ENCODE results near the gene NDUFC2. TPM values are rescaled to one million over a fixed set of nuclear protein-coding genes. Genes with fewer than 3 reads are reported as not detected.
"Not testable (repeated sequence)": the region's sequence is repeated elsewhere in the genome, so short reads cannot be mapped to it uniquely, and the experiment has no call there.

NDUFC2 gene
- total RNA-seq, 1 donor from 2014 or later = 69.9 TPM

DNA sequence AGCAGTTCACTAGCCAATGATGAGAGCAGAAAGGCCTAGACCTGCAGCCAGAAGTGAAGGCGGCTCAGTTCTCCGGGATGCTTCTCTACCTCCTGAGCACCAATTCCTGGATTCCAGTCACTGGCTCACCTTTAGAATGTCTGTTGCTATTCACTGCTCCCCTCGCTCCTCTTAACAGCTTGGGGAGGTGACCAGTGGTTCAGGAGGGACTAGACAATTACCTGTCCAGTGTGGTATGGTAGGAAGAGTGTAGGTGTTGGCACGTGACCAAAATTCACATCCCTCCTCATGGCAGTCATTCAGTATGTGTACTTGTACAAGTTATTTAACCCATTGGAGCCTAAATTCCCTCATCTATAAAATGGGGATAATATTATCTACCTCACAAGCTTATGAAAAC is 12.0 kb downstream of the NDUFC2 start:
- no peak overlapping the region for H3K9ac ChIP-seq (ENCODE audit: low read depth in 1 of 3, low read length in 3 of 3)
- H3K9me3 ChIP-seq (ENCODE audit: control insufficient read depth in 3 of 3, low read length in 3 of 3) = no peaks in the 10 kb centered on the region
- peaks cover 26 to 41% (median 32%) of the 10 kb centered on the region in 3 donors for H3K4me1 ChIP-seq (ENCODE audit: control insufficient read depth in 3 of 3, insufficient read depth in 3 of 3, low read length in 3 of 3)
- H3K27ac ChIP-seq (ENCODE audit: low read depth, low read length) = no peak overlapping the region
- H3K36me3 ChIP-seq (ENCODE audit: control insufficient read depth in 3 of 3, insufficient read depth in 3 of 3, low read length in 3 of 3) = peaks cover 16 to 32% (median 19%) of the 10 kb centered on the region in 3 donors
- H3K27me3 ChIP-seq (ENCODE audit: control insufficient read depth in 3 of 3, insufficient read depth in 3 of 3, low read length in 3 of 3) = no peaks in the 10 kb centered on the region
- no peak overlapping the region for H3K4me3 ChIP-seq (ENCODE audit: low read length in 3 of 3)

DNA sequence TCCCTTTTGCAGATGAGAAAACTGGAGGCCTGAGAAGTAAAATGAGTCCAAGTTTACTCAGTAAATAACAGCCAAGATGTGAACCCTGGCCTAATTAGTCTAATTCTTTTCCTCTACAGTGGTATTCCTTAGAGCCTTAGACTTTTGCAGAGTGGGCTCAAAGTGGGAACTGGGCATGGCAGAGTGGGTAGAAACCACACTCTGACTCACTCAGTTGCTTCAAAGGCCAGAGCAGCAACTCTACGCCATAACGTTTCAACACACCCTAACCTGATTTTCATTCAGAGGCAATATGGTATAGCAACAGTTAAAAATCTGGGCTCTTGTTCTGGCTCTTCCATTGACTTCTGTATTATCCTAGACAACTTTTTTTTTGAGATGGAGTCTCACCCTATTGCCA is 13.2 kb downstream of the NDUFC2 start:
- Histone ChIP-seq H3K9ac (ENCODE audit: low read depth in 1 of 3, low read length in 3 of 3) (no peak overlapping the region), H3K9me3 (ENCODE audit: control insufficient read depth in 3 of 3, low read length in 3 of 3) (no peaks in the 10 kb centered on the region), H3K27me3 (ENCODE audit: control insufficient read depth in 3 of 3, insufficient read depth in 3 of 3, low read length in 3 of 3) (no peaks in the 10 kb centered on the region), H3K4me1 (ENCODE audit: control insufficient read depth in 3 of 3, insufficient read depth in 3 of 3, low read length in 3 of 3) (peaks cover 34 to 51% (median 41%) of the 10 kb centered on the region in 3 donors), H3K4me3 (ENCODE audit: low read length in 3 of 3) (no peak overlapping the region), H3K27ac (ENCODE audit: low read depth, low read length) (no peak overlapping the region), H3K36me3 (ENCODE audit: control insufficient read depth in 3 of 3, insufficient read depth in 3 of 3, low read length in 3 of 3) (peaks cover 11 to 26% (median 11%) of the 10 kb centered on the region in 3 donors)

- Histone ChIP-seq H3K4me1 (ENCODE audit: control insufficient read depth in 3 of 3, insufficient read depth in 3 of 3, low read length in 3 of 3) (peaks cover 40 to 60% (median 43%) of the 10 kb centered on the region in 3 donors), H3K9ac (ENCODE audit: low read depth in 1 of 3, low read length in 3 of 3) (peak overlapping the region in 1 of 3 donors; percentile 15), H3K4me3 (ENCODE audit: low read length in 3 of 3) (peak overlapping the region; percentile 38 to 67 (median 46)), H3K27me3 (ENCODE audit: control insufficient read depth in 3 of 3, insufficient read depth in 3 of 3, low read length in 3 of 3) (no peaks in the 10 kb centered on the region), H3K36me3 (ENCODE audit: control insufficient read depth in 3 of 3, insufficient read depth in 3 of 3, low read length in 3 of 3) (peaks cover 8 to 18% (median 11%) of the 10 kb centered on the region in 3 donors), H3K9me3 (ENCODE audit: control insufficient read depth in 3 of 3, low read length in 3 of 3) (no peaks in the 10 kb centered on the region), H3K27ac (ENCODE audit: low read depth, low read length) (no peak overlapping the region)
These were observed 14.5 kb downstream of the NDUFC2 start for GRCh38 chr11:78065203-78065602.

DNA sequence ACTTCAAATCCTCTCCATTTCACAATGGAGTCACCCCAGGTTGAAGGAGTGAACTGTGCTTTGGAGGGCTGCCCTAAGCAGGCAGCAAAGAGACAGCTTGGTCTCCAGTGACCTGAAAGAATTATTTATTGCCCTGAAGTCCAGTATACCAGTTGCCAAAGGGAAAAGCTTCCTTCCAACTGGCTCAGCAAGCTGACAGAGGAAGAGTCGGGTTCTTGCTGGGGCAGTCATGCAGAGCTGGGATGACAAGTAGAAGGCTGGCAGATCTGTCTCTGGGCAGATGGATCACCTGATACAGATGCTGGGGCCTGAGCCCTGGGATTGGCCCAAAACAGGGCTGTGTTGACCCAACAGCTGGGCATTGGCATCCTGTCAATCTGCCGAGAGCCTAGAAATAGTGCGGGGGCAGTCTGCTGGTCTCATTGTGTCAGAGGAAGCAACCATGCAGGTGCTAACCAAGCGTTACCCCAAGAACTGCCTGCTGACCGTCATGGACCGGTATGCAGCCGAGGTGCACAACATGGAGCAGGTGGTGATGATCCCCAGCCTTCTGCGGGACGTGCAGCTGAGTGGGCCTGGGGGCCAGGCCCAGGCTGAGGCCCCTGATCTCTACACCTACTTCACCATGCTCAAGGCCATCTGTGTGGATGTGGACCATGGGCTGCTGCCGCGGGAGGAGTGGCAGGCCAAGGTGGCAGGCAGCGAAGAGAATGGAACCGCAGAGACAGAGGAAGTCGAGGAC is 16.1 kb downstream of the NDUFC2 start, which contains the start of gene THRSP:
TSS of gene THRSP (plus strand) at position 422 of the 742 bp plus-strand sequence. CDS start at position 443, 21 bp downstream.
- H3K27ac ChIP-seq (ENCODE audit: low read depth, low read length) = peak within 1 kb of the TSS; percentile 67

DNA sequence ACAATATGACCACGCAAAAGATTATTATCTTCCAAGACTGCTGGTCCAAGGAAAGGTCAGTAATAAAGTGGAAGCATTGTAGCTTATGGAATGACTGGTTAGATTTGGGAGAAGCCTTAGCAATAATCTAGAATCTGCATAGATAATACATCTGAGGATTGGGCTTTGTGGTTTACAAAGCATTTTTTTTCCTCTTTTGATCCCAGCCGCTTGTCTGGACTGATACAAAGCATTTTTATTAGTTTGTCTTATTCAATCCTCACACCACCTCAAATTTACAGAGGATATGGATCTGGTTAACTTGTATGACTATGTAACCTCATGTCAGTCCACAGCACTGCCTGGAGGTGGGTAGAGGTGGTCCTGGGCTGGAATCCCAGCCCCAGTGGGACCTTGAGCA is 17.0 kb downstream of the NDUFC2 start:
- Histone ChIP-seq H3K9me3 (ENCODE audit: control insufficient read depth in 3 of 3, low read length in 3 of 3) (no peaks in the 10 kb centered on the region), H3K27me3 (ENCODE audit: control insufficient read depth in 3 of 3, insufficient read depth in 3 of 3, low read length in 3 of 3) (no peaks in the 10 kb centered on the region), H3K9ac (ENCODE audit: low read depth in 1 of 3, low read length in 3 of 3) (peak overlapping the region in 1 of 3 donors; percentile 40), H3K4me3 (ENCODE audit: low read length in 3 of 3) (no peak overlapping the region), H3K36me3 (ENCODE audit: control insufficient read depth in 3 of 3, insufficient read depth in 3 of 3, low read length in 3 of 3) (peaks cover 1 to 4% (median 4%) of the 10 kb centered on the region in 3 donors), H3K27ac (ENCODE audit: low read depth, low read length) (peak overlapping the region; percentile 67), H3K4me1 (ENCODE audit: control insufficient read depth in 3 of 3, insufficient read depth in 3 of 3, low read length in 3 of 3) (peaks cover 33 to 54% (median 37%) of the 10 kb centered on the region in 3 donors)

More for the DNA sequence above, 16.1 kb downstream of the NDUFC2 start, which contains the start of gene THRSP:
- H3K9ac ChIP-seq (ENCODE audit: low read depth in 1 of 3, low read length in 3 of 3) = peak within 1 kb of the TSS in 2 of 3 donors; percentile 71 to 79
- peaks cover 3 to 8% (median 7%) of the 10 kb centered on the region in 3 donors for H3K36me3 ChIP-seq (ENCODE audit: control insufficient read depth in 3 of 3, insufficient read depth in 3 of 3, low read length in 3 of 3)
- H3K4me1 ChIP-seq (ENCODE audit: control insufficient read depth in 3 of 3, insufficient read depth in 3 of 3, low read length in 3 of 3) = peaks cover 33 to 56% (median 37%) of the 10 kb centered on the region in 3 donors
- no peaks in the 10 kb centered on the region for H3K27me3 ChIP-seq (ENCODE audit: control insufficient read depth in 3 of 3, insufficient read depth in 3 of 3, low read length in 3 of 3)
- H3K9me3 ChIP-seq (ENCODE audit: control insufficient read depth in 3 of 3, low read length in 3 of 3) = no peaks in the 10 kb centered on the region
- H3K4me3 ChIP-seq (ENCODE audit: low read length in 3 of 3) = peak within 1 kb of the TSS; percentile 57 to 77 (median 60)

DNA sequence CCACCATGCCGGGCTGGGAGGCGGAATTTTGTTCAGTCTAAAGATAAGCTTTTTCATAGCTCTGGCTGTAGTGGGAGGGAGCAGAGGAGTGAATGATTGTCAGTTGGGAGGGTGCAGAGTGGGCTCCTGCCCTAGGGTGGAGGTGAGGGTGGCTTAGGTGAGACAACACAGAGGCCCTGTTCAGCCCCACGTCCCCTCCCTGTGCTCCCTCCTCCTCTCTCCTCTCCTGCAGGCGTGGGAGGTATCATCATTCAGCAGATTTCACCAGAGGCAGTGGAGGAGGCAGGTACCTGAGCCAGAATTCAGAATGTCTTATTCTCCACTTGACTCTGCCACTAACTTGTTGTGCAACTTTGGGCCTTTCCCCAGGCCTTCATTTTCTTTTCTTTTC is 17.7 kb downstream of the NDUFC2 start:
- Histone ChIP-seq H3K4me3 (ENCODE audit: low read length in 3 of 3) (no peak overlapping the region), H3K9ac (ENCODE audit: low read depth in 1 of 3, low read length in 3 of 3) (peak overlapping the region in 2 of 3 donors; percentile 57 to 70), H3K36me3 (ENCODE audit: control insufficient read depth in 3 of 3, insufficient read depth in 3 of 3, low read length in 3 of 3) (no peaks in the 10 kb centered on the region), H3K9me3 (ENCODE audit: control insufficient read depth in 3 of 3, low read length in 3 of 3) (no peaks in the 10 kb centered on the region), H3K27me3 (ENCODE audit: control insufficient read depth in 3 of 3, insufficient read depth in 3 of 3, low read length in 3 of 3) (no peaks in the 10 kb centered on the region), H3K27ac (ENCODE audit: low read depth, low read length) (peak overlapping the region; percentile 86), H3K4me1 (ENCODE audit: control insufficient read depth in 3 of 3, insufficient read depth in 3 of 3, low read length in 3 of 3) (peaks cover 33 to 51% (median 37%) of the 10 kb centered on the region in 3 donors)

GRCh38 chr11:78061088-78061920 is 18.4 kb downstream of the NDUFC2 start:
- peak overlapping the region; percentile 45 to 70 (median 61) for H3K9ac ChIP-seq (ENCODE audit: low read depth in 1 of 3, low read length in 3 of 3)
- peak overlapping the region in 1 of 3 donors; percentile 31 for H3K4me3 ChIP-seq (ENCODE audit: low read length in 3 of 3)
- H3K36me3 ChIP-seq (ENCODE audit: control insufficient read depth in 3 of 3, insufficient read depth in 3 of 3, low read length in 3 of 3) = no peaks in the 10 kb centered on the region
- no peaks in the 10 kb centered on the region for H3K9me3 ChIP-seq (ENCODE audit: control insufficient read depth in 3 of 3, low read length in 3 of 3)
- H3K27ac ChIP-seq (ENCODE audit: low read depth, low read length) = peak overlapping the region; percentile 86
- H3K4me1 ChIP-seq (ENCODE audit: control insufficient read depth in 3 of 3, insufficient read depth in 3 of 3, low read length in 3 of 3) = peaks cover 33 to 51% (median 37%) of the 10 kb centered on the region in 3 donors
- no peaks in the 10 kb centered on the region for H3K27me3 ChIP-seq (ENCODE audit: control insufficient read depth in 3 of 3, insufficient read depth in 3 of 3, low read length in 3 of 3)

- Histone ChIP-seq H3K27ac (ENCODE audit: low read depth, low read length) (no peak overlapping the region), H3K9ac (ENCODE audit: low read depth in 1 of 3, low read length in 3 of 3) (no peak overlapping the region), H3K36me3 (ENCODE audit: control insufficient read depth in 3 of 3, insufficient read depth in 3 of 3, low read length in 3 of 3) (no peaks in the 10 kb centered on the region), H3K27me3 (ENCODE audit: control insufficient read depth in 3 of 3, insufficient read depth in 3 of 3, low read length in 3 of 3) (no peaks in the 10 kb centered on the region), H3K9me3 (ENCODE audit: control insufficient read depth in 3 of 3, low read length in 3 of 3) (no peaks in the 10 kb centered on the region), H3K4me1 (ENCODE audit: control insufficient read depth in 3 of 3, insufficient read depth in 3 of 3, low read length in 3 of 3) (peaks cover 33 to 48% (median 37%) of the 10 kb centered on the region in 3 donors), H3K4me3 (ENCODE audit: low read length in 3 of 3) (no peak overlapping the region)
These were observed 19.1 kb downstream of the NDUFC2 start for GRCh38 chr11:78060533-78060932.

DNA sequence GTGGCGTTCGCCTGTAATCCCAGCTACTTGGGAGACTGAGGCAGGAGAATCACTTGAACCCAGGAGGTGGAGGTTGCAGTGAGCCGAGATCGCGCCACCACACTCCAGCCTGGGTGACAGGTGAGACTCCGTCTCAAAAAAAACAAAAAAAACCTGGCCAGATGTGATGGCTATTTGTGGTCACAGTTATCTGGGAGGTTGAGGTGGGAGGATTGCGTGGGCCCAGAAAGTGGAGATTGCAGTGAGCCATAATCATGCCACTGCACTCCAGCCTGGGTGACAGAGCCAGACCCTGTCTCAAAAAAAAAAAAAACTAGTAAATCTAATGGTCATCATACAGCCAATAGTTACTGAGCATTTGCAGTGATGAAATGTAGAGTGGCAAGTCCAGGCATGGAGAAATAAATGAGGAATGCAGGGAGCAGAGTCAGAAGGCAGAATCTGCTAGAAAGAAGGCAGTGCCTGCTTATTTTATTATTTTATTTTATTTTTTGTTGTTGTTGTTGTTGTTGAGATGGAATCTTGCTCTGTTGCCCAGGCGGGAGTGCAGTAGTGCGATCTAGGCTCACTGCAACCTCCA is 19.8 kb downstream of the NDUFC2 start:
- not testable (repeated sequence) for H3K27me3 ChIP-seq (ENCODE audit: control insufficient read depth in 3 of 3, insufficient read depth in 3 of 3, low read length in 3 of 3); H3K4me3 ChIP-seq (ENCODE audit: low read length in 3 of 3); H3K36me3 ChIP-seq (ENCODE audit: control insufficient read depth in 3 of 3, insufficient read depth in 3 of 3, low read length in 3 of 3); H3K9ac ChIP-seq (ENCODE audit: low read depth in 1 of 3, low read length in 3 of 3); H3K9me3 ChIP-seq (ENCODE audit: control insufficient read depth in 3 of 3, low read length in 3 of 3); H3K27ac ChIP-seq (ENCODE audit: low read depth, low read length)
- peaks cover 31 to 41% (median 33%) of the 10 kb centered on the region in 3 donors for H3K4me1 ChIP-seq (ENCODE audit: control insufficient read depth in 3 of 3, insufficient read depth in 3 of 3, low read length in 3 of 3)

All from skeletal muscle tissue (tissue), 4 donors.